MCF 10A (cell line): ENCODE data around the gene ULK4. TPM values are rescaled to one million over a fixed set of nuclear protein-coding genes. Genes with fewer than 3 reads are reported as not detected.

ENCODE experiments used
- BruUV-seq: library from RNA; stranded (reverse); fragments of 400-500 nt; replicated peaks from 2 replicates; lab custom pipeline; 2021; lab: Mats Ljungman, UMichigan
- CTCF ChIA-PET: fragments of 300-600 bp; sonication (Branson Sonifier 250); formaldehyde crosslinking; extraction: SDS; loops from one replicate; lab custom pipeline; 2021; ENCODE audit warnings: antibody characterized with exemption, inconsistent platforms; lab: Yijun Ruan, JAX
- POLR2A ChIA-PET: fragments of 300-600, 350-650 bp; sonication (Branson Sonifier 250); formaldehyde crosslinking; extraction: SDS; loops from one replicate; lab custom pipeline; 2020; ENCODE audit warnings: antibody characterized with exemption, inconsistent platforms; lab: Yijun Ruan, JAX
- DNase-seq: peaks from one replicate; pipeline ENCODE4 v3.0.0-alpha.2; 2018; ENCODE audit not compliant: unreplicated experiment
- H3K27ac Mint-ChIP-seq: one replicate; pipeline ENCODE4 v1.8.0; 2022; ENCODE audit warnings: mild to moderate bottlenecking, low read depth, mixed read lengths; ENCODE audit not compliant: unreplicated experiment
- H3K27me3 Mint-ChIP-seq: one replicate; pipeline ENCODE4 v1.8.0; 2022; ENCODE audit warnings: mixed read lengths; ENCODE audit not compliant: insufficient read depth, unreplicated experiment
- H3K36me3 Mint-ChIP-seq: one replicate; pipeline ENCODE4 v1.8.0; 2022; ENCODE audit warnings: mild to moderate bottlenecking, moderate library complexity, mixed read lengths; ENCODE audit not compliant: insufficient read depth, unreplicated experiment
- H3K4me1 Mint-ChIP-seq: one replicate; pipeline ENCODE4 v1.8.0; 2022; ENCODE audit warnings: mixed read lengths; ENCODE audit not compliant: insufficient read depth, unreplicated experiment
- H3K4me3 Mint-ChIP-seq: one replicate; pipeline ENCODE4 v1.8.0; 2022; ENCODE audit warnings: mild to moderate bottlenecking, moderate library complexity, mixed read lengths; ENCODE audit not compliant: unreplicated experiment
- H3K9me3 Mint-ChIP-seq: one replicate; pipeline ENCODE4 v1.8.0; 2022; ENCODE audit warnings: mixed read lengths; ENCODE audit not compliant: unreplicated experiment
- CTCF ChIP-seq: fragments of 200-600 bp; IDR thresholded peaks from one replicate; pipeline ENCODE4 v1.8.0; 2022; ENCODE audit warnings: antibody characterized with exemption, mild to moderate bottlenecking; ENCODE audit not compliant: unreplicated experiment
- intact Hi-C: fragments of 100-400 bp; cut with micrococcal nuclease; formaldehyde crosslinking; loops from 2 replicates; pipeline ENCODE4 v1.14.1; 2022
- total RNA-seq: library from RNA; stranded (reverse); gene quantifications from 2 replicates; pipeline ENCODE4 v1.2.3, GENCODE V29; 2022

Gene ULK4
- total RNA-seq, 1 experiment from 2014 or later: 7.8 TPM

GRCh38 chr3:41808152-41808551 is 153.8 kb downstream of the ULK4 start:
- Mint-ChIP-seq H3K9me3 (no peaks in the 10 kb centered on the region), H3K4me3 (no peak overlapping the region), H3K27ac (no peak overlapping the region), H3K36me3 (no peaks in the 10 kb centered on the region), H3K4me1 (peaks cover 6% of the 10 kb centered on the region), H3K27me3 (no peaks in the 10 kb centered on the region)
- ChIA-PET CTCF (interaction anchor here (0.6 kb wide), 1 partner anchor 1230 kb away, joined by 3 read pairs; no protein-coding TSS in a partner anchor), POLR2A (no interaction called here)
- peak; percentile 48 for DNase-seq
- intact Hi-C loops: no loop called here
- TF ChIP-seq CTCF: no peak
- BruUV-seq: no TSS peak

GRCh38 chr3:41794748-41795589 is 166.9 kb downstream of the ULK4 start:
- no peak for TF ChIP-seq CTCF
- Mint-ChIP-seq H3K27ac (no peak overlapping the region), H3K4me1 (no peaks in the 10 kb centered on the region), H3K4me3 (no peak overlapping the region), H3K27me3 (no peaks in the 10 kb centered on the region), H3K36me3 (no peaks in the 10 kb centered on the region), H3K9me3 (no peaks in the 10 kb centered on the region)
- CTCF ChIA-PET: interaction anchor here (0.9 kb wide), 1 partner anchor 27 kb away, joined by 4 read pairs; no protein-coding TSS in a partner anchor
- DNase-seq: no peak
- POLR2A ChIA-PET: no interaction called here
- no TSS peak for BruUV-seq
- intact Hi-C loops: no loop called here

- DNase-seq: no peak
- H3K36me3 Mint-ChIP-seq: no peaks in the 10 kb centered on the region
- no peaks in the 10 kb centered on the region for H3K4me1 Mint-ChIP-seq
- CTCF ChIA-PET: no interaction called here
- H3K27me3 Mint-ChIP-seq: no peaks in the 10 kb centered on the region
- no peak overlapping the region for H3K27ac Mint-ChIP-seq
- no peak overlapping the region for H3K4me3 Mint-ChIP-seq
- TF ChIP-seq CTCF: no peak
- H3K9me3 Mint-ChIP-seq: no peaks in the 10 kb centered on the region
- POLR2A ChIA-PET: no interaction called here
- intact Hi-C loops: no loop called here
- no TSS peak for BruUV-seq
Observed at GRCh38 chr3:41792806-41793205, 169.1 kb downstream of the ULK4 start.

- no peaks in the 10 kb centered on the region for H3K9me3 Mint-ChIP-seq
- no peak for DNase-seq
- no TSS peak for BruUV-seq
- no peak overlapping the region for H3K27ac Mint-ChIP-seq
- H3K4me3 Mint-ChIP-seq: no peak overlapping the region
- CTCF ChIA-PET: no interaction called here
- H3K27me3 Mint-ChIP-seq: no peaks in the 10 kb centered on the region
- H3K4me1 Mint-ChIP-seq: no peaks in the 10 kb centered on the region
- intact Hi-C loops: no loop called here
- no peaks in the 10 kb centered on the region for H3K36me3 Mint-ChIP-seq
- TF ChIP-seq CTCF: no peak
- POLR2A ChIA-PET: no interaction called here
Observed at GRCh38 chr3:41769106-41769505, 192.8 kb downstream of the ULK4 start.
